ENCODE results near the gene LENG8.

The LENG8 gene

GRCh38 chr19:54405628-54406027 lies 43.4 kb upstream of the LENG8 start:
- TF ChIP-seq SPI1 (IDR thresholded peaks at IDR 0.05; ENCODE audit: borderline replicate concordance, low read depth) (no peak), POLR2AphosphoS5 (IDR thresholded peaks at IDR 0.05; ENCODE audit: low read depth) (no peak), CTCF (IDR thresholded peaks at IDR 0.05; ENCODE audit: insufficient read depth, low read length) (no peak), GABPA (IDR thresholded peaks at IDR 0.05; ENCODE audit: low read depth) (no peak), REST (IDR thresholded peaks at IDR 0.05; ENCODE audit: insufficient replicate concordance, low read depth) (no peak)
- Histone ChIP-seq H3K27ac (replicated peaks) (no peak overlapping the region), H3K4me3 (replicated peaks; ENCODE audit: insufficient read depth, low read length) (no peak overlapping the region), H3K27me3 (ENCODE audit: insufficient read depth, poor library complexity, severe bottlenecking) (no peaks in the 10 kb centered on the region)
- no peak for DNase-seq (ENCODE audit: low read depth in 1 of 2, low spot score in 1 of 2)

GRCh38 chr19:54407780-54408179 lies 41.2 kb upstream of the LENG8 start:
- TF ChIP-seq POLR2AphosphoS5 (IDR thresholded peaks at IDR 0.05; ENCODE audit: low read depth) (no peak), REST (IDR thresholded peaks at IDR 0.05; ENCODE audit: insufficient replicate concordance, low read depth) (no peak), CTCF (IDR thresholded peaks at IDR 0.05; ENCODE audit: insufficient read depth, low read length) (no peak), GABPA (IDR thresholded peaks at IDR 0.05; ENCODE audit: low read depth) (no peak), SPI1 (IDR thresholded peaks at IDR 0.05; ENCODE audit: borderline replicate concordance, low read depth) (no peak)
- no peaks in the 10 kb centered on the region for H3K27me3 ChIP-seq (ENCODE audit: insufficient read depth, poor library complexity, severe bottlenecking)
- no peak for DNase-seq (ENCODE audit: low read depth in 1 of 2, low spot score in 1 of 2)

GRCh38 chr19:54408456-54409026 lies 40.5 kb upstream of the LENG8 start:
- Histone ChIP-seq H3K27me3 (ENCODE audit: insufficient read depth, poor library complexity, severe bottlenecking) (no peaks in the 10 kb centered on the region), H3K27ac (replicated peaks) (no peak overlapping the region), H3K4me3 (replicated peaks; ENCODE audit: insufficient read depth, low read length) (no peak overlapping the region)
- DNase-seq (ENCODE audit: low read depth in 1 of 2, low spot score in 1 of 2), result no peak
- TF ChIP-seq POLR2AphosphoS5 (IDR thresholded peaks at IDR 0.05; ENCODE audit: low read depth), result no peak
- TF ChIP-seq CTCF (IDR thresholded peaks at IDR 0.05; ENCODE audit: insufficient read depth, low read length), result no peak
- TF ChIP-seq REST (IDR thresholded peaks at IDR 0.05; ENCODE audit: insufficient replicate concordance, low read depth), result no peak
- TF ChIP-seq GABPA (IDR thresholded peaks at IDR 0.05; ENCODE audit: low read depth), result no peak
- TF ChIP-seq SPI1 (IDR thresholded peaks at IDR 0.05; ENCODE audit: borderline replicate concordance, low read depth), result no peak

More at GRCh38 chr19:54407780-54408179, 41.2 kb upstream of the LENG8 start:
- H3K27ac ChIP-seq (replicated peaks), result no peak overlapping the region
- no peak overlapping the region for H3K4me3 ChIP-seq (replicated peaks; ENCODE audit: insufficient read depth, low read length)

All from HL-60 (cell line).